IMR-90 (cell line): Measurements from ENCODE around the gene CAPRIN1. TPM values are rescaled to one million over a fixed set of nuclear protein-coding genes. Genes with fewer than 3 reads are reported as not detected.

Source experiments
- ATAC-seq: fragments of 200-7000 bp; cut with Tn5 transposase; 2 replicates; pipeline ENCODE4 v1.9.1; 2020; ENCODE audit warnings: low read depth, mild to moderate bottlenecking, moderate library complexity
- BruUV-seq: library from RNA; stranded (reverse); fragments of 400-500 nt; replicated peaks from 2 replicates; lab custom pipeline; 2021; lab: Mats Ljungman, UMichigan
- CTCF ChIA-PET: fragments of 300-600 bp; formaldehyde crosslinking; extraction: SDS; loops from one replicate; lab custom pipeline; 2021; ENCODE audit warnings: antibody characterized with exemption; lab: Yijun Ruan, JAX
- POLR2A ChIA-PET: fragments of 300-600 bp; sonication (Branson Sonifier 250); formaldehyde crosslinking; loops from one replicate; lab custom pipeline; 2022; ENCODE audit warnings: antibody characterized with exemption; ENCODE audit not compliant: unreplicated experiment; lab: Charles Lee
- DNase-seq: peaks from one replicate; pipeline ENCODE4 v3.0.0; 2013
- H2AFZ ChIP-seq: replicated peaks from 2 replicates; pipeline ENCODE3; 2013; ENCODE audit warnings: low read length, mild to moderate bottlenecking; ENCODE audit not compliant: poor library complexity
- H2AK5ac ChIP-seq: 2 replicates; pipeline ENCODE4 v1.6.1; 2013; ENCODE audit warnings: low read depth, low read length, inconsistent platforms
- H2AK9ac ChIP-seq: replicated peaks from 2 replicates; pipeline ENCODE3; 2013; ENCODE audit warnings: mild to moderate bottlenecking, low read depth, low read length, moderate library complexity; ENCODE audit not compliant: poor library complexity
- H2BK120ac ChIP-seq: 2 replicates; pipeline ENCODE4 v1.6.1; 2013; ENCODE audit warnings: low read depth, low read length, inconsistent platforms
- H2BK15ac ChIP-seq: 3 replicates; pipeline ENCODE4 v1.6.1; 2013; ENCODE audit warnings: low read depth, low read length, inconsistent platforms
- H2BK20ac ChIP-seq: 2 replicates; pipeline ENCODE4 v1.6.1; 2013; ENCODE audit warnings: low read depth, mild to moderate bottlenecking, inconsistent platforms, low read length, moderate library complexity
- H2BK5ac ChIP-seq: 2 replicates; pipeline ENCODE4 v1.6.1; 2013; ENCODE audit warnings: mild to moderate bottlenecking, low read depth, low read length, inconsistent platforms; ENCODE audit not compliant: poor library complexity, severe bottlenecking
- H3K14ac ChIP-seq: replicated peaks from 2 replicates; pipeline ENCODE4 v1.6.1; 2013; ENCODE audit warnings: low read depth, low read length, inconsistent platforms
- H3K18ac ChIP-seq: 2 replicates; pipeline ENCODE4 v1.6.1; 2013; ENCODE audit warnings: low read depth, low read length, control low read depth
- H3K23ac ChIP-seq: 2 replicates; pipeline ENCODE4 v1.6.1; 2013; ENCODE audit warnings: low read depth, low read length, inconsistent platforms
- H3K27ac ChIP-seq: 2 replicates; pipeline ENCODE4 v1.5.1; 2013; ENCODE audit warnings: mild to moderate bottlenecking, control low read depth, low read length; ENCODE audit not compliant: insufficient read depth
- H3K27me3 ChIP-seq: 2 replicates; pipeline ENCODE4 v1.6.1; 2013; ENCODE audit warnings: low read length; ENCODE audit not compliant: control insufficient read depth, insufficient read depth
- H3K36me3 ChIP-seq: 2 replicates; pipeline ENCODE4 v1.6.1; 2013; ENCODE audit warnings: low read length, mixed read lengths; ENCODE audit not compliant: control insufficient read depth, insufficient read depth
- H3K4ac ChIP-seq: 2 replicates; pipeline ENCODE4 v1.6.1; 2013; ENCODE audit warnings: low read depth, low read length, inconsistent platforms
- H3K4me1 ChIP-seq: 2 replicates; pipeline ENCODE4 v1.6.1; 2013; ENCODE audit warnings: low read length, mixed read lengths; ENCODE audit not compliant: control insufficient read depth, insufficient read depth
- H3K4me2 ChIP-seq: 2 replicates; pipeline ENCODE4 v1.6.1; 2013; ENCODE audit warnings: low read depth, mild to moderate bottlenecking, control low read depth, low read length, moderate library complexity
- H3K4me3 ChIP-seq: 2 replicates; pipeline ENCODE4 v1.5.1; 2013; ENCODE audit warnings: low read depth, mild to moderate bottlenecking, control low read depth, low read length, moderate library complexity; ENCODE audit not compliant: insufficient read depth
- H3K56ac ChIP-seq: 2 replicates; pipeline ENCODE4 v1.6.1; 2013; ENCODE audit warnings: low read length, inconsistent platforms; ENCODE audit not compliant: insufficient read depth; ENCODE audit errors: extremely low read depth
- H3K79me1 ChIP-seq, 2 experiments: 2 replicates each; pipeline ENCODE4 v1.6.1; 2013; ENCODE audit warnings: low read length in 2 of 2, inconsistent platforms in 1 of 2, low read depth in 1 of 2
- H3K9ac ChIP-seq: 2 replicates; pipeline ENCODE4 v1.6.1; 2013; ENCODE audit warnings: low read depth, low read length, control low read depth
- H3K9me1 ChIP-seq: 2 replicates; pipeline ENCODE4 v1.6.1; 2013; ENCODE audit warnings: low read length, inconsistent platforms; ENCODE audit not compliant: insufficient read depth
- H3K9me3 ChIP-seq: 2 replicates; pipeline ENCODE4 v1.6.1; 2013; ENCODE audit warnings: low read length; ENCODE audit not compliant: control insufficient read depth, insufficient read depth
- H4K20me1 ChIP-seq: 2 replicates; pipeline ENCODE4 v1.6.1; 2013; ENCODE audit warnings: low read length, inconsistent platforms; ENCODE audit not compliant: insufficient read depth
- H4K5ac ChIP-seq: 2 replicates; pipeline ENCODE4 v1.6.1; 2013; ENCODE audit warnings: mild to moderate bottlenecking, low read depth, low read length, control low read depth
- H4K8ac ChIP-seq, 2 experiments: 2 replicates each; pipeline ENCODE4 v1.6.1; 2013; ENCODE audit warnings: low read depth in 2 of 2, low read length in 2 of 2, control low read depth in 1 of 2, inconsistent platforms in 1 of 2
- H4K91ac ChIP-seq: 2 replicates; pipeline ENCODE4 v1.6.1; 2013; ENCODE audit warnings: low read depth, low read length, inconsistent platforms; ENCODE audit not compliant: insufficient read depth
- CEBPB ChIP-seq: IDR thresholded peaks from 2 replicates; pipeline ENCODE4 v1.6.1; 2012; ENCODE audit warnings: low read depth, low read length, improper control_type of control experiment
- CHD1 ChIP-seq: IDR thresholded peaks from 2 replicates; pipeline ENCODE4 v1.6.1; 2012; ENCODE audit warnings: low read depth, low read length, improper control_type of control experiment
- CTCF ChIP-seq: conservative IDR thresholded peaks from 2 replicates; pipeline ENCODE4 v1.5.1; 2012; ENCODE audit warnings: mild to moderate bottlenecking, low read depth, low read length, improper control_type of control experiment
- FOS ChIP-seq: fragments of 150-350 bp; IDR thresholded peaks from 2 replicates; pipeline ENCODE4 v1.6.1; 2016; ENCODE audit warnings: low read depth, low read length
- MXI1 ChIP-seq: IDR thresholded peaks from 2 replicates; pipeline ENCODE4 v1.6.1; 2012; ENCODE audit warnings: low read depth, mild to moderate bottlenecking, low read length, moderate library complexity, borderline replicate concordance
- NFE2L2 ChIP-seq: fragments of 150-350 bp; IDR thresholded peaks from 2 replicates; pipeline ENCODE4 v1.6.1; 2016; ENCODE audit warnings: low read depth, mild to moderate bottlenecking, low read length
- POLR2A ChIP-seq: IDR thresholded peaks from 2 replicates; pipeline ENCODE4 v1.6.1; 2012; ENCODE audit warnings: mild to moderate bottlenecking, low read depth, low read length
- RAD21 ChIP-seq: IDR thresholded peaks from 2 replicates; pipeline ENCODE4 v1.6.1; 2012; ENCODE audit warnings: low read length, improper control_type of control experiment
- RCOR1 ChIP-seq: IDR thresholded peaks from 2 replicates; pipeline ENCODE4 v1.6.1; 2012; ENCODE audit warnings: mild to moderate bottlenecking, low read length, improper control_type of control experiment; ENCODE audit not compliant: insufficient replicate concordance
- RFX5 ChIP-seq: IDR thresholded peaks from 2 replicates; pipeline ENCODE4 v1.8.0; 2012; ENCODE audit warnings: low read depth, mild to moderate bottlenecking, low read length, moderate library complexity
- SMC3 ChIP-seq: fragments of 150-350 bp; IDR thresholded peaks from 2 replicates; pipeline ENCODE4 v1.6.1; 2016; ENCODE audit warnings: low read depth, mild to moderate bottlenecking, antibody characterized with exemption, low read length, moderate library complexity
- USF2 ChIP-seq: fragments of 150-350 bp; IDR thresholded peaks from 2 replicates; pipeline ENCODE4 v1.6.1; 2017; ENCODE audit warnings: mild to moderate bottlenecking, antibody characterized with exemption, low read length, low read depth
- WGBS, 2 experiments: methylation state at CpG; one replicate each; pipeline versions ENCODE4 v1.1.5 to v1.1.7; 2013; ENCODE audit warnings: missing lambda C conversion rate in 2 of 2; ENCODE audit not compliant: insufficient read length in 1 of 2; ENCODE audit errors: extremely low coverage in 2 of 2; 5-methylcytosine and 5-hydroxymethylcytosine counted together
- dilution Hi-C: fragments of 300-500 bp; cut with HindIII; formaldehyde crosslinking; loops from one replicate; pipeline ENCODE4 v1.14.3; 2018; ENCODE audit warnings: low sequenced_read_pairs; ENCODE audit not compliant: unreplicated experiment
- in situ Hi-C: fragments of 300-500 bp; cut with MboI; formaldehyde crosslinking; loops from 3 replicates; pipeline ENCODE4 v1.14.3; 2019; ENCODE audit warnings: low sequenced_read_pairs, inconsistent platforms, mixed read lengths
- intact Hi-C: fragments of 100-400 bp; cut with micrococcal nuclease; formaldehyde crosslinking; loops from 2 replicates; pipeline ENCODE4 v1.10.0; 2022
- polyA plus RNA-seq, 3 experiments: library from polyadenylated mRNA; depleted of rRNA; stranded (reverse); fragments of >200 nt; gene quantifications; 2 replicates each; pipeline ENCODE4 v1.2.3, GENCODE V29; 2012; ENCODE audit warnings: low replicate concordance in 1 of 3
- total RNA-seq: library from RNA; depleted of rRNA; stranded (reverse); fragments of >200 nt; gene quantifications from 2 replicates; pipeline ENCODE4 v1.2.3, GENCODE V29; 2012
- TF ChIP-seq, protein P1 (sequence below): fragments of 150-350 bp; IDR thresholded peaks from 2 replicates; pipeline ENCODE4 v1.6.1; 2016; ENCODE audit warnings: low read depth, mild to moderate bottlenecking, low read length, moderate library complexity, borderline replicate concordance

Gene CAPRIN1
- total and polyA plus RNA-seq, 2 of the 4 experiments (the other 2 are of a cell fraction), result 127 to 253 TPM

GRCh38 chr11:34086554-34087283 is 35.2 kb downstream of the CAPRIN1 start:
- Histone ChIP-seq H3K4me1 (no peaks in the 10 kb centered on the region), H3K27ac (no peak overlapping the region), H4K8ac (no peak overlapping the region), H3K36me3 (peaks cover 65% of the 10 kb centered on the region), H3K9ac (no peak overlapping the region), H3K4me3 (no peak overlapping the region), H3K4me2 (no peak overlapping the region), H3K23ac (no peak overlapping the region), H2BK5ac (no peak overlapping the region), H3K18ac (no peak overlapping the region), H2AK5ac (no peak overlapping the region), H3K79me1 (peaks cover 27 to 57% of the 10 kb centered on the region in 2 experiments), H4K91ac (no peak overlapping the region), H4K20me1 (peaks cover 3% of the 10 kb centered on the region; the same call in 1 of the 2 replicates), H3K9me3 (no peaks in the 10 kb centered on the region), H2BK120ac (no peak overlapping the region), H3K56ac (no peak overlapping the region), H2BK15ac (no peak overlapping the region), H3K27me3 (no peaks in the 10 kb centered on the region), H3K4ac (no peak overlapping the region), H3K14ac (no peak overlapping the region), H3K9me1 (no peaks in the 10 kb centered on the region), H2BK20ac (no peak overlapping the region), H4K5ac (no peak overlapping the region), H2AK9ac (no peak overlapping the region), H2AFZ (no peak overlapping the region)
- dilution Hi-C loops, result no loop called here
- CTCF ChIA-PET, result no interaction called here
- WGBS, 2 experiments, result no CpG with 5 or more reads among the region's 4 CpGs
- DNase-seq (peak; percentile 70), ATAC-seq (no peak)
- TF ChIP-seq CEBPB (no peak), POLR2A (no peak), USF2 (no peak), FOS (no peak), CTCF (no peak), CHD1 (no peak), RAD21 (no peak), RFX5 (no peak), NFE2L2 (no peak), RCOR1 (no peak), SMC3 (no peak), MXI1 (no peak)
- TF ChIP-seq, protein P1, sequence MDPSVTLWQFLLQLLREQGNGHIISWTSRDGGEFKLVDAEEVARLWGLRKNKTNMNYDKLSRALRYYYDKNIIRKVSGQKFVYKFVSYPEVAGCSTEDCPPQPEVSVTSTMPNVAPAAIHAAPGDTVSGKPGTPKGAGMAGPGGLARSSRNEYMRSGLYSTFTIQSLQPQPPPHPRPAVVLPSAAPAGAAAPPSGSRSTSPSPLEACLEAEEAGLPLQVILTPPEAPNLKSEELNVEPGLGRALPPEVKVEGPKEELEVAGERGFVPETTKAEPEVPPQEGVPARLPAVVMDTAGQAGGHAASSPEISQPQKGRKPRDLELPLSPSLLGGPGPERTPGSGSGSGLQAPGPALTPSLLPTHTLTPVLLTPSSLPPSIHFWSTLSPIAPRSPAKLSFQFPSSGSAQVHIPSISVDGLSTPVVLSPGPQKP, result no peak
- in situ Hi-C loops, result no loop called here
- POLR2A ChIA-PET, result no interaction called here
- BruUV-seq, result no TSS peak
- intact Hi-C loops, result no loop called here
